SK-N-SH (cell line): ENCODE data around the gene GRK3. TPM values are rescaled to one million over a fixed set of nuclear protein-coding genes. Genes with fewer than 3 reads are reported as not detected.

Source experiments
- CTCF ChIA-PET: fragments of 300-600, 350-600 bp; formaldehyde crosslinking; extraction: SDS; loops from one replicate; lab custom pipeline; 2021; lab: Yijun Ruan, JAX
- POLR2A ChIA-PET: fragments of 350-600 bp; sonication (Branson Sonifier 250); formaldehyde crosslinking; extraction: SDS; loops from one replicate; lab custom pipeline; 2020; ENCODE audit warnings: antibody characterized with exemption, inconsistent platforms; lab: Yijun Ruan, JAX
- DNase-seq: peaks from one replicate; pipeline ENCODE4 v3.0.0; 2012
- H2AFZ ChIP-seq: fragments of 200-600 bp; sonication (generic); 2 replicates; pipeline ENCODE4 v1.8.1; 2016; ENCODE audit warnings: antibody characterized with exemption, mild to moderate bottlenecking, low read depth
- H3F3A ChIP-seq: fragments of 200-600 bp; sonication (generic); replicated peaks from 2 replicates; pipeline ENCODE3; 2016; ENCODE audit warnings: antibody characterized with exemption, mild to moderate bottlenecking; ENCODE audit not compliant: insufficient read depth
- H3K27ac ChIP-seq, 2 experiments: fragments of 200-500 bp in 1 of 2; fragments of 200-600 bp in 1 of 2; sonication (Bioruptor generic) in 1 of 2; sonication (generic), shearing (Covaris generic) in 1 of 2; 2 replicates each; pipeline versions ENCODE4 v1.5.1 to v1.6.1; 2014 to 2016; ENCODE audit warnings: low read depth in 2 of 2, inconsistent platforms in 1 of 2, low read length in 1 of 2, mild to moderate bottlenecking in 1 of 2, mixed read lengths in 1 of 2
- H3K27me3 ChIP-seq: fragments of 200-600 bp; sonication (generic), shearing (Covaris generic); 2 replicates; pipeline ENCODE4 v1.6.1; 2016; ENCODE audit warnings: mixed run types; ENCODE audit not compliant: insufficient read depth
- H3K36me3 ChIP-seq, 2 experiments: fragments of 200-500 bp in 1 of 2; fragments of 200-600 bp in 1 of 2; sonication (Bioruptor generic) in 1 of 2; sonication (generic) in 1 of 2; replicated peaks in 1 of 2; 2 replicates each; pipeline versions ENCODE3 to v1.5.1; 2014 to 2016; ENCODE audit warnings: low read length in 1 of 2, mild to moderate bottlenecking in 1 of 2; ENCODE audit not compliant: insufficient read depth in 2 of 2, control insufficient read depth in 1 of 2
- H3K4me1 ChIP-seq, 2 experiments: fragments of 200-500 bp in 1 of 2; fragments of 200-600 bp in 1 of 2; sonication (Bioruptor generic) in 1 of 2; sonication (generic), shearing (Covaris generic) in 1 of 2; 2 replicates each; pipeline versions ENCODE4 v1.5.1 to v1.6.1; 2014 to 2016; ENCODE audit warnings: low read depth in 1 of 2, low read length in 1 of 2, mixed run types in 1 of 2; ENCODE audit not compliant: insufficient read depth in 2 of 2, control insufficient read depth in 1 of 2
- H3K4me2 ChIP-seq: fragments of 200-600 bp; sonication (generic), shearing (Covaris generic); 2 replicates; pipeline ENCODE4 v1.6.1; 2017; ENCODE audit warnings: mixed run types
- H3K4me3 ChIP-seq, 2 experiments: fragments of 200-500 bp in 1 of 2; fragments of 200-600 bp in 1 of 2; sonication (Bioruptor generic) in 1 of 2; sonication (generic), shearing (Covaris generic) in 1 of 2; 2 replicates each; pipeline versions ENCODE4 v1.5.1 to v1.8.1; 2014 to 2016; ENCODE audit warnings: low read depth in 2 of 2, inconsistent platforms in 1 of 2, low read length in 1 of 2, mild to moderate bottlenecking in 1 of 2, mixed read lengths in 1 of 2, moderate library complexity in 1 of 2
- H3K79me2 ChIP-seq: fragments of 200-600 bp; sonication (generic); 2 replicates; pipeline ENCODE4 v1.8.1; 2017; ENCODE audit warnings: mild to moderate bottlenecking; ENCODE audit not compliant: insufficient read depth
- H3K9ac ChIP-seq: fragments of 200-600 bp; sonication (generic); 2 replicates; pipeline ENCODE4 v1.6.1; 2017; ENCODE audit warnings: mixed run types
- H3K9me2 ChIP-seq: fragments of 200-600 bp; sonication (generic); 2 replicates; pipeline ENCODE4 v1.6.1; 2017; ENCODE audit warnings: mixed run types
- H3K9me3 ChIP-seq: fragments of 200-600 bp; sonication (generic); 2 replicates; pipeline ENCODE4 v1.6.1; 2017; ENCODE audit warnings: mixed run types, mild to moderate bottlenecking, moderate library complexity
- H4K20me1 ChIP-seq: fragments of 200-600 bp; sonication (generic); 2 replicates; pipeline ENCODE4 v1.6.1; 2017; ENCODE audit warnings: mild to moderate bottlenecking, mixed run types; ENCODE audit not compliant: insufficient read depth
- CHD2 ChIP-seq: fragments of 150-350 bp; IDR thresholded peaks from 2 replicates; pipeline ENCODE4 v1.6.1; 2018; ENCODE audit warnings: low read length; ENCODE audit not compliant: partially characterized antibody
- EZH2phosphoT487 ChIP-seq: fragments of 200-600 bp; sonication (generic); IDR thresholded peaks from 2 replicates; pipeline ENCODE4 v1.6.1; 2017; ENCODE audit warnings: low read depth, mixed run types, mild to moderate bottlenecking, antibody characterized with exemption, moderate library complexity, borderline replicate concordance
- FOXJ3 ChIP-seq: sonication (generic); formaldehyde crosslinking; IDR thresholded peaks from 2 replicates; pipeline ENCODE4 v1.5.1; 2020; ENCODE audit warnings: mild to moderate bottlenecking, missing genetic modification reagents
- FOXM1 ChIP-seq: IDR thresholded peaks from 2 replicates; pipeline ENCODE4 v1.4.0; 2012; ENCODE audit warnings: low read depth, mild to moderate bottlenecking
- GATA2 ChIP-seq: sonication (generic); formaldehyde crosslinking; IDR thresholded peaks from 2 replicates; pipeline ENCODE4 v1.5.0; 2020; ENCODE audit warnings: mild to moderate bottlenecking, missing genetic modification reagents
- MEF2A ChIP-seq: IDR thresholded peaks from 2 replicates; pipeline ENCODE4 v1.4.0; 2012; ENCODE audit warnings: low read depth, borderline replicate concordance
- NFIC ChIP-seq: IDR thresholded peaks from 2 replicates; pipeline ENCODE4 v1.4.0; 2012; ENCODE audit warnings: borderline replicate concordance
- NRF1 ChIP-seq: IDR thresholded peaks from 2 replicates; pipeline ENCODE4 v1.6.1; 2012; ENCODE audit warnings: low read depth, mild to moderate bottlenecking, low read length
- RCOR1 ChIP-seq: fragments of 150-350 bp; IDR thresholded peaks from 2 replicates; pipeline ENCODE4 v1.6.1; 2017; ENCODE audit warnings: antibody characterized with exemption, low read length
- RFX5 ChIP-seq: IDR thresholded peaks from 2 replicates; pipeline ENCODE4 v1.6.1; 2012; ENCODE audit warnings: mild to moderate bottlenecking, improper control_type of control experiment, low read length
- SMC3 ChIP-seq: IDR thresholded peaks from 2 replicates; pipeline ENCODE4 v1.6.1; 2012; ENCODE audit warnings: low read depth, low read length, improper control_type of control experiment
- TCF12 ChIP-seq: IDR thresholded peaks from 2 replicates; pipeline ENCODE4 v1.4.0; 2012
- YY1 ChIP-seq: IDR thresholded peaks from 2 replicates; pipeline ENCODE4 v1.4.0; 2012; ENCODE audit warnings: low read depth, mild to moderate bottlenecking
- WGBS: methylation state at CpG from one replicate; pipeline ENCODE4 v1.1.6; 2017; ENCODE audit warnings: low lambda C conversion rate; 5-methylcytosine and 5-hydroxymethylcytosine counted together
- polyA plus RNA-seq, 3 experiments: library from polyadenylated mRNA; depleted of rRNA; stranded (reverse); fragments of >200 nt; gene quantifications; 2 replicates each; pipeline ENCODE4 v1.2.3, GENCODE V29; 2012
- TF ChIP-seq, protein P1 (sequence below): IDR thresholded peaks from 2 replicates; pipeline ENCODE4 v1.4.0; 2012; ENCODE audit warnings: low read depth
- TF ChIP-seq, protein P2 (sequence below): IDR thresholded peaks from 2 replicates; pipeline ENCODE4 v1.4.0; 2012; ENCODE audit warnings: low read depth, borderline replicate concordance
- TF ChIP-seq, protein P3 (sequence below): IDR thresholded peaks from 2 replicates; pipeline ENCODE4 v1.4.0; 2012; ENCODE audit warnings: low read depth, borderline replicate concordance
- TF ChIP-seq, protein P4 (sequence below): IDR thresholded peaks from 2 replicates; pipeline ENCODE4 v1.6.1; 2012; ENCODE audit warnings: mild to moderate bottlenecking, low read depth, low read length, moderate library complexity

GRK3 gene
- polyA plus RNA-seq, 1 of the 3 experiments (the other 2 are of a cell fraction) = 1.3 TPM

DNA sequence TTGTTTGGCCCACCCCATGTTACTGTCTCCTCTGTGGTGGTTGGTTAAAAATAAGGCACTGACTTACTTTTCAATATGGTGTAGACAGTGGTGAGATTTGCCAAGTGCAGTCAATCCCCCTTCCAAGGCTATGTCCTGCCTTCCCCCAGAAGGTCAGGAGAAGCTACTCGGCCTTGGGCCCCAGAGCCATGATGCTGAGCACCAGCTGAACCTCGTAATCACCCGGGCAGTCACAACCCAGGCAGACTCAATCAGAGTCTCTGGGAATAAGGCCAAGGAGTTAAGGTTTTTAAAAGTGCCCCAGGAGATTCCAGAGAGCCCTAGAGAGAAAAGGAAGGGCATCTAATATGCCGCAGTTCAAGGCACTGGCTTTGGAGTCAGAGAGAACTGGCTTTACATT, 201.3 kb downstream of the GRK3 start:
- no peaks in the 10 kb centered on the region for H3F3A ChIP-seq
- CTCF ChIA-PET = interaction anchor here (1.1 to 1.7 kb wide), 3 partner anchors 63 to 530 kb away, joined by 3 to 4 read pairs (median 4); no protein-coding TSS in a partner anchor

More for the DNA sequence above, 201.3 kb downstream of the GRK3 start:
- no peaks in the 10 kb centered on the region for H3K9me3 ChIP-seq
- no peaks in the 10 kb centered on the region for H3K36me3 ChIP-seq
- H3K27ac ChIP-seq = no peak overlapping the region
- H3K9ac ChIP-seq = no peak overlapping the region
- POLR2A ChIA-PET = no interaction called here
- H3K9me2 ChIP-seq = no peaks in the 10 kb centered on the region
- DNase-seq = no peak
- H3K79me2 ChIP-seq = no peaks in the 10 kb centered on the region
- H3K4me1 ChIP-seq = peaks cover 0 to 14% of the 10 kb centered on the region in 2 experiments; a peak in 1 of 4 replicates
- H3K4me2 ChIP-seq = no peak overlapping the region
- TF ChIP-seq GATA2 (CRISPR knock-in tag) (no peak), NRF1 (no peak), FOXM1 (no peak), RFX5 (no peak), EZH2phosphoT487 (no peak), RCOR1 (no peak), FOXJ3 (CRISPR knock-in tag) (no peak), MEF2A (no peak), SMC3 (no peak), CHD2 (no peak), YY1 (no peak), TCF12 (no peak), NFIC (no peak)
- TF ChIP-seq, protein P1, sequence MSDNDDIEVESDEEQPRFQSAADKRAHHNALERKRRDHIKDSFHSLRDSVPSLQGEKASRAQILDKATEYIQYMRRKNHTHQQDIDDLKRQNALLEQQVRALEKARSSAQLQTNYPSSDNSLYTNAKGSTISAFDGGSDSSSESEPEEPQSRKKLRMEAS = no peak
- TF ChIP-seq, protein P2, sequence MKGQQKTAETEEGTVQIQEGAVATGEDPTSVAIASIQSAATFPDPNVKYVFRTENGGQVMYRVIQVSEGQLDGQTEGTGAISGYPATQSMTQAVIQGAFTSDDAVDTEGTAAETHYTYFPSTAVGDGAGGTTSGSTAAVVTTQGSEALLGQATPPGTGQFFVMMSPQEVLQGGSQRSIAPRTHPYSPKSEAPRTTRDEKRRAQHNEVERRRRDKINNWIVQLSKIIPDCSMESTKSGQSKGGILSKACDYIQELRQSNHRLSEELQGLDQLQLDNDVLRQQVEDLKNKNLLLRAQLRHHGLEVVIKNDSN = no peak
- TF ChIP-seq, protein P3, sequence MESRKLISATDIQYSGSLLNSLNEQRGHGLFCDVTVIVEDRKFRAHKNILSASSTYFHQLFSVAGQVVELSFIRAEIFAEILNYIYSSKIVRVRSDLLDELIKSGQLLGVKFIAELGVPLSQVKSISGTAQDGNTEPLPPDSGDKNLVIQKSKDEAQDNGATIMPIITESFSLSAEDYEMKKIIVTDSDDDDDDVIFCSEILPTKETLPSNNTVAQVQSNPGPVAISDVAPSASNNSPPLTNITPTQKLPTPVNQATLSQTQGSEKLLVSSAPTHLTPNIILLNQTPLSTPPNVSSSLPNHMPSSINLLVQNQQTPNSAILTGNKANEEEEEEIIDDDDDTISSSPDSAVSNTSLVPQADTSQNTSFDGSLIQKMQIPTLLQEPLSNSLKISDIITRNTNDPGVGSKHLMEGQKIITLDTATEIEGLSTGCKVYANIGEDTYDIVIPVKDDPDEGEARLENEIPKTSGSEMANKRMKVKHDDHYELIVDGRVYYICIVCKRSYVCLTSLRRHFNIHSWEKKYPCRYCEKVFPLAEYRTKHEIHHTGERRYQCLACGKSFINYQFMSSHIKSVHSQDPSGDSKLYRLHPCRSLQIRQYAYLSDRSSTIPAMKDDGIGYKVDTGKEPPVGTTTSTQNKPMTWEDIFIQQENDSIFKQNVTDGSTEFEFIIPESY = no peak
- TF ChIP-seq, protein P4, sequence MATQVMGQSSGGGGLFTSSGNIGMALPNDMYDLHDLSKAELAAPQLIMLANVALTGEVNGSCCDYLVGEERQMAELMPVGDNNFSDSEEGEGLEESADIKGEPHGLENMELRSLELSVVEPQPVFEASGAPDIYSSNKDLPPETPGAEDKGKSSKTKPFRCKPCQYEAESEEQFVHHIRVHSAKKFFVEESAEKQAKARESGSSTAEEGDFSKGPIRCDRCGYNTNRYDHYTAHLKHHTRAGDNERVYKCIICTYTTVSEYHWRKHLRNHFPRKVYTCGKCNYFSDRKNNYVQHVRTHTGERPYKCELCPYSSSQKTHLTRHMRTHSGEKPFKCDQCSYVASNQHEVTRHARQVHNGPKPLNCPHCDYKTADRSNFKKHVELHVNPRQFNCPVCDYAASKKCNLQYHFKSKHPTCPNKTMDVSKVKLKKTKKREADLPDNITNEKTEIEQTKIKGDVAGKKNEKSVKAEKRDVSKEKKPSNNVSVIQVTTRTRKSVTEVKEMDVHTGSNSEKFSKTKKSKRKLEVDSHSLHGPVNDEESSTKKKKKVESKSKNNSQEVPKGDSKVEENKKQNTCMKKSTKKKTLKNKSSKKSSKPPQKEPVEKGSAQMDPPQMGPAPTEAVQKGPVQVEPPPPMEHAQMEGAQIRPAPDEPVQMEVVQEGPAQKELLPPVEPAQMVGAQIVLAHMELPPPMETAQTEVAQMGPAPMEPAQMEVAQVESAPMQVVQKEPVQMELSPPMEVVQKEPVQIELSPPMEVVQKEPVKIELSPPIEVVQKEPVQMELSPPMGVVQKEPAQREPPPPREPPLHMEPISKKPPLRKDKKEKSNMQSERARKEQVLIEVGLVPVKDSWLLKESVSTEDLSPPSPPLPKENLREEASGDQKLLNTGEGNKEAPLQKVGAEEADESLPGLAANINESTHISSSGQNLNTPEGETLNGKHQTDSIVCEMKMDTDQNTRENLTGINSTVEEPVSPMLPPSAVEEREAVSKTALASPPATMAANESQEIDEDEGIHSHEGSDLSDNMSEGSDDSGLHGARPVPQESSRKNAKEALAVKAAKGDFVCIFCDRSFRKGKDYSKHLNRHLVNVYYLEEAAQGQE = no peak
- H4K20me1 ChIP-seq = no peaks in the 10 kb centered on the region
- no peak overlapping the region for H2AFZ ChIP-seq
- WGBS = 33% methylated on average over 4 of the region's 4 CpGs
- H3K4me3 ChIP-seq = no peak overlapping the region; a peak in 1 of 4 replicates
- H3K27me3 ChIP-seq = no peaks in the 10 kb centered on the region
